Heart left ventricle (tissue), 16 donors: Measurements from ENCODE around the gene RHOT2. TPM values are rescaled to one million over a fixed set of nuclear protein-coding genes. Genes with fewer than 3 reads are reported as not detected.
A peak's percentile ranks its signal among the peaks of the same experiment; 100 is the strongest.

Experiments
- ATAC-seq, 4 donors: fragments of 200-7000 bp; cut with Tn5 transposase; one replicate each; pipeline ENCODE4 v1.9.1; 2020 to 2022; ENCODE audit warnings: moderate library complexity in 4 of 4, mild to moderate bottlenecking in 3 of 4, moderate number of reproducible peaks in 1 of 4
- DNase-seq, 5 donors: peaks; one replicate each; pipeline ENCODE4 v3.0.0-alpha.2; 2020
- H3K27ac ChIP-seq, 12 donors: fragments of 200-600 bp; sonication (generic) in 4 of 12; one replicate each; pipeline versions ENCODE4 v1.5.0 to v1.8.0; 2016 to 2022; ENCODE audit warnings: mild to moderate bottlenecking in 2 of 12
- H3K27me3 ChIP-seq, 9 donors: fragments of 200-600 bp; sonication (generic) in 2 of 9; one replicate each; pipeline versions ENCODE4 v1.5.1 to v1.8.0; 2016 to 2022; ENCODE audit warnings: mild to moderate bottlenecking in 3 of 9
- H3K36me3 ChIP-seq, 9 donors: fragments of 200-600 bp; sonication (generic) in 2 of 9; one replicate each; pipeline versions ENCODE4 v1.5.0 to v1.8.0; 2018 to 2022; ENCODE audit warnings: mild to moderate bottlenecking in 2 of 9
- H3K4me1 ChIP-seq, 12 donors: fragments of 200-600 bp; sonication (generic) in 4 of 12; one replicate each; pipeline versions ENCODE4 v1.5.0 to v1.8.0; 2016 to 2022; ENCODE audit warnings: mild to moderate bottlenecking in 3 of 12
- H3K4me3 ChIP-seq, 12 donors: fragments of 200-600 bp; sonication (generic) in 4 of 12; one replicate each; pipeline versions ENCODE4 v1.5.0 to v1.8.0; 2017 to 2022; ENCODE audit warnings: mild to moderate bottlenecking in 9 of 12, moderate library complexity in 4 of 12
- H3K9me3 ChIP-seq, 12 donors: fragments of 200-600 bp; sonication (generic) in 4 of 12; one replicate each; pipeline versions ENCODE4 v1.5.0 to v1.8.0; 2016 to 2022; ENCODE audit warnings: mild to moderate bottlenecking in 1 of 12
- CTCF ChIP-seq, 12 donors: fragments of 200-600 bp; sonication (generic) in 4 of 12; IDR thresholded peaks; one replicate each; pipeline versions ENCODE4 v1.5.0 to v1.8.0; 2018 to 2022; ENCODE audit warnings: antibody characterized with exemption in 12 of 12, mild to moderate bottlenecking in 5 of 12
- POLR2A ChIP-seq, 2 donors: fragments of 450-650 bp; IDR thresholded peaks; one replicate each; pipeline ENCODE4 v1.6.1; 2017; ENCODE audit warnings: antibody characterized with exemption in 2 of 2, mild to moderate bottlenecking in 2 of 2, moderate library complexity in 2 of 2
- WGBS, 4 donors: extraction: QIAGEN DNeasy Blood & Tissue Kit in 2 of 4; methylation state at CpG; one replicate each; pipeline versions ENCODE4 v1.1.5 to v1.1.7; 2013 to 2018; 5-methylcytosine and 5-hydroxymethylcytosine counted together
- intact Hi-C, 10 donors: fragments of 100-400 bp; cut with DNase I; formaldehyde crosslinking; loops; one replicate each; pipeline versions ENCODE4 v1.11.1 to v1.14.2; 2022
- polyA plus RNA-seq, 2 donors: library from polyadenylated mRNA; stranded (reverse); fragments of 200-250 nt; gene quantifications; one replicate each; pipeline ENCODE4 v1.2.3, GENCODE V29; 2013
- total RNA-seq, 9 donors: library from RNA; depleted of rRNA in 2 of 9; stranded (reverse); fragments of >200 nt in 2 of 9; fragmentation: NEBNext Ultra II Directional in 3 of 9; extraction: Animal tissue kit (Norgen Biotek cat#: 25700) in 3 of 9; gene quantifications; one replicate each; pipeline versions ENCODE4 v1.1.0 to v1.2.4, GENCODE V29; 2016 to 2023
- donor health status: ischemic (EF 13 %, LVEDD 7.1; RV severe dilation, severe dysfunction).
- donor health status: healthy with polysubstance abuse.
- donor health status: DM: no; HTN: yes; CAD: no.
- donor health status: DM: no; HTN: no; CAD: no.
- donor health status: ischemic (EF 25% LVEDD 6.9; RV normal size, moderate dysfunction).
- donor health status: ischemic (EF 25% LVEDD 5.7; RV mildly dilated, moderate dysfunction).
- donor health status: healthy.
- donor health status: DM: yes; HTN: yes; CAD: no.
- donor health status: ischemic (EF 35%, LVEDD 5.7; RV mildly dilated, moderate dysfunction).
- donor health status: nonischemic (EF 11% LVEDD 7.7; RV severe dilation, severe dysfunction).
- donor health status: DM: yes; HTN: yes; CAD: no.
- donor health status: PGD.
- donor health status: ischemic (EF 29% LVEDD 5.4; RV normal size, mild dysfunction).
- donor health status: nonischemic (EF 23%, LVEDD 6.1; RV moderate dilation, normal function).

Gene RHOT2
- total and polyA plus RNA-seq, 11 donors, result 33.7 to 143 (median 83.5) TPM

GRCh38 chr16:721765-722540 lies 54.0 kb downstream of the RHOT2 start:
- Histone ChIP-seq H3K36me3 (peaks cover 0 to 6% (median 0%) of the 10 kb centered on the region in 9 donors), H3K4me3 (peak overlapping the region; percentile 58 to 92 (median 80)), H3K9me3 (no peaks in the 10 kb centered on the region), H3K27ac (peak overlapping the region; percentile 62 to 98 (median 94)), H3K4me1 (peaks cover 4 to 47% (median 29%) of the 10 kb centered on the region in 12 donors), H3K27me3 (peaks cover 0 to 9% (median 0%) of the 10 kb centered on the region in 9 donors)
- ATAC-seq, result no peak
- 82 to 89% (median 85%) methylated on average over 26 to 51 of the region's 51 CpGs for WGBS, 4 donors
- TF ChIP-seq POLR2A (IDR thresholded peaks at IDR 0.05) (no peak), CTCF (IDR thresholded peaks at IDR 0.05) (no peak)
- intact Hi-C loops, result no loop called here
- no peak for DNase-seq

GRCh38 chr16:722835-723633 lies 55.1 kb downstream of the RHOT2 start:
- Histone ChIP-seq H3K27me3 (peaks cover 0 to 18% (median 0%) of the 10 kb centered on the region in 9 donors), H3K36me3 (peaks cover 0 to 6% (median 0%) of the 10 kb centered on the region in 9 donors), H3K4me1 (peaks cover 8 to 52% (median 39%) of the 10 kb centered on the region in 12 donors), H3K4me3 (no peak overlapping the region), H3K9me3 (no peaks in the 10 kb centered on the region), H3K27ac (no peak overlapping the region)
- whole genome bisulfite sequencing, 4 donors, result 87 to 89% (median 88%) methylated on average over 16 to 24 of the region's 24 CpGs
- no peak for TF ChIP-seq CTCF (IDR thresholded peaks at IDR 0.05)
- TF ChIP-seq POLR2A (IDR thresholded peaks at IDR 0.05), result no peak
- intact Hi-C loops, result no loop called here
- no peak for DNase-seq
- ATAC-seq, result no peak

GRCh38 chr16:723695-724094 lies 55.8 kb downstream of the RHOT2 start:
- H3K27me3 ChIP-seq, result peaks cover 0 to 24% (median 0%) of the 10 kb centered on the region in 9 donors
- peaks cover 0 to 6% (median 0%) of the 10 kb centered on the region in 9 donors for H3K36me3 ChIP-seq
- H3K27ac ChIP-seq, result no peak overlapping the region
- WGBS, 4 donors, result 70 to 90% (median 81%) methylated on average over 2 to 9 of the region's 9 CpGs
- no peak overlapping the region for H3K4me3 ChIP-seq
- no peaks in the 10 kb centered on the region for H3K9me3 ChIP-seq
- DNase-seq, result no peak
- intact Hi-C loops, result no loop called here
- H3K4me1 ChIP-seq, result peaks cover 12 to 59% (median 45%) of the 10 kb centered on the region in 12 donors
- no peak for TF ChIP-seq POLR2A (IDR thresholded peaks at IDR 0.05)
- TF ChIP-seq CTCF (IDR thresholded peaks at IDR 0.05), result no peak
- no peak for ATAC-seq

Other genes starting within 250 kb of the RHOT2 start
- gene RAB11FIP3, start 242.5 kb upstream of the RHOT2 start, total RNA-seq, result 10 to 100 TPM; 19.9 to 39.9 (median 31.9) TPM
- gene RAB11FIP3, start 242.5 kb upstream of the RHOT2 start, polyA plus RNA-seq, result 10 to 100 TPM; 19.3 to 35.2 TPM
- gene CAPN15, start 140.4 kb upstream of the RHOT2 start, total RNA-seq, result 10 to 100 TPM; 12.0 to 35.5 (median 20.0) TPM
- 10 to 100 TPM; 20.8 to 26.0 TPM for gene CAPN15, start 140.4 kb upstream of the RHOT2 start, polyA plus RNA-seq
- gene PRR35, start 107.7 kb upstream of the RHOT2 start, total RNA-seq, result not detected
- gene PRR35, start 107.7 kb upstream of the RHOT2 start, polyA plus RNA-seq, result not detected
- gene NHLRC4, start 101.1 kb upstream of the RHOT2 start, total RNA-seq, result under 1 TPM in 8 of 9 donors, not detected in 1; 0.23 to 0.86 (median 0.56) TPM
- gene NHLRC4, start 101.1 kb upstream of the RHOT2 start, polyA plus RNA-seq, result under 1 TPM; 0.46 to 0.50 TPM
- 10 to 100 TPM; 16.4 to 39.5 (median 22.0) TPM for gene PIGQ, start 98.2 kb upstream of the RHOT2 start, total RNA-seq
- gene PIGQ, start 98.2 kb upstream of the RHOT2 start, polyA plus RNA-seq, result 10 to 100 TPM; 21.8 to 35.8 TPM
- 10 to 100 TPM; 10.2 to 17.8 (median 12.6) TPM for gene RAB40C, start 78.1 kb upstream of the RHOT2 start, total RNA-seq
- gene RAB40C, start 78.1 kb upstream of the RHOT2 start, polyA plus RNA-seq, result 10 to 100 TPM; 15.2 to 22.0 TPM
- gene WFIKKN1, start 37.1 kb upstream of the RHOT2 start, total RNA-seq, result 1 to 10 TPM in 1 of 9 donors, under 1 TPM in 8; 0.15 to 1.1 (median 0.25) TPM
- under 1 TPM; 0.30 to 0.51 TPM for gene WFIKKN1, start 37.1 kb upstream of the RHOT2 start, polyA plus RNA-seq
- gene METTL26, start 31.8 kb upstream of the RHOT2 start, total RNA-seq, result 100 to 1,000 TPM in 2 of 9 donors, 10 to 100 TPM in 7; 39.6 to 187 (median 44.7) TPM
- 100 to 1,000 TPM; 101 to 165 TPM for gene METTL26, start 31.8 kb upstream of the RHOT2 start, polyA plus RNA-seq
- 100 to 1,000 TPM in 4 of 9 donors, 10 to 100 TPM in 5; 52.3 to 219 (median 89.5) TPM for gene MCRIP2, start 26.3 kb upstream of the RHOT2 start, total RNA-seq
- gene MCRIP2, start 26.3 kb upstream of the RHOT2 start, polyA plus RNA-seq, result 100 to 1,000 TPM in 1 of 2 donors, 10 to 100 TPM in 1; 97.0 to 321 TPM
- gene WDR90, start 18.8 kb upstream of the RHOT2 start, total RNA-seq, result 10 to 100 TPM in 2 of 9 donors, 1 to 10 TPM in 7; 3.7 to 17.4 (median 8.6) TPM
- 10 to 100 TPM in 1 of 2 donors, 1 to 10 TPM in 1; 5.1 to 10.9 TPM for gene WDR90, start 18.8 kb upstream of the RHOT2 start, polyA plus RNA-seq
- gene RHBDL1, start 7.5 kb downstream of the RHOT2 start, total RNA-seq, result 1 to 10 TPM in 7 of 9 donors, under 1 TPM in 2; 0.72 to 2.7 (median 1.8) TPM
- 1 to 10 TPM in 1 of 2 donors, under 1 TPM in 1; 0.19 to 3.6 TPM for gene RHBDL1, start 7.5 kb downstream of the RHOT2 start, polyA plus RNA-seq
- gene STUB1, start 12.3 kb downstream of the RHOT2 start, total RNA-seq, result 100 to 1,000 TPM in 8 of 9 donors, 10 to 100 TPM in 1; 93.7 to 198 (median 116) TPM
- gene STUB1, start 12.3 kb downstream of the RHOT2 start, polyA plus RNA-seq, result 100 to 1,000 TPM; 107 to 159 TPM
- 100 to 1,000 TPM in 1 of 9 donors, 10 to 100 TPM in 8; 37.5 to 103 (median 44.1) TPM for gene JMJD8, start 16.2 kb downstream of the RHOT2 start, total RNA-seq
- gene JMJD8, start 16.2 kb downstream of the RHOT2 start, polyA plus RNA-seq, result 10 to 100 TPM; 36.2 to 66.6 TPM
- gene WDR24, start 22.3 kb downstream of the RHOT2 start, total RNA-seq, result 10 to 100 TPM in 4 of 9 donors, 1 to 10 TPM in 5; 7.0 to 16.6 (median 9.2) TPM
- 10 to 100 TPM in 1 of 2 donors, 1 to 10 TPM in 1; 5.6 to 10.5 TPM for gene WDR24, start 22.3 kb downstream of the RHOT2 start, polyA plus RNA-seq
- gene FBXL16, start 37.7 kb downstream of the RHOT2 start, total RNA-seq, result under 1 TPM in 3 of 9 donors, not detected in 6; 0.59 to 1.00 (median 0.60) TPM
- under 1 TPM; 0.03 to 0.11 TPM for gene FBXL16, start 37.7 kb downstream of the RHOT2 start, polyA plus RNA-seq
- 10 to 100 TPM; 50.5 to 79.4 (median 60.7) TPM for gene METRN, start 47.0 kb downstream of the RHOT2 start, total RNA-seq
- gene METRN, start 47.0 kb downstream of the RHOT2 start, polyA plus RNA-seq, result 10 to 100 TPM; 31.2 to 69.0 TPM
- 10 to 100 TPM; 30.2 to 48.6 (median 36.0) TPM for gene ANTKMT, start 53.0 kb downstream of the RHOT2 start, total RNA-seq
- 10 to 100 TPM; 22.9 to 42.4 TPM for gene ANTKMT, start 53.0 kb downstream of the RHOT2 start, polyA plus RNA-seq
- 1 to 10 TPM in 1 of 9 donors, under 1 TPM in 5, not detected in 3; 0.35 to 1.3 (median 0.54) TPM for gene CCDC78, start 58.3 kb downstream of the RHOT2 start, total RNA-seq
- gene CCDC78, start 58.3 kb downstream of the RHOT2 start, polyA plus RNA-seq, result 1 to 10 TPM in 1 of 2 donors, under 1 TPM in 1; 0.60 to 1.3 TPM
- 10 to 100 TPM in 7 of 9 donors, 1 to 10 TPM in 2; 5.0 to 16.4 (median 11.9) TPM for gene HAGHL, start 59.0 kb downstream of the RHOT2 start, total RNA-seq
- gene HAGHL, start 59.0 kb downstream of the RHOT2 start, polyA plus RNA-seq, result 10 to 100 TPM; 11.3 to 44.2 TPM
- gene CIAO3, start 72.9 kb downstream of the RHOT2 start, total RNA-seq, result 10 to 100 TPM; 21.4 to 33.1 (median 26.8) TPM
- gene CIAO3, start 72.9 kb downstream of the RHOT2 start, polyA plus RNA-seq, result 10 to 100 TPM; 36.0 to 41.5 TPM
- 10 to 100 TPM in 1 of 9 donors, under 1 TPM in 2, not detected in 6; 0.48 to 82.2 (median 0.50) TPM for gene MSLN, start 92.6 kb downstream of the RHOT2 start, total RNA-seq
- not detected for gene MSLN, start 92.6 kb downstream of the RHOT2 start, polyA plus RNA-seq
- gene RPUSD1, start 120.2 kb downstream of the RHOT2 start, total RNA-seq, result 10 to 100 TPM in 4 of 9 donors, 1 to 10 TPM in 5; 7.1 to 19.4 (median 9.9) TPM
- 10 to 100 TPM; 12.5 to 25.7 TPM for gene RPUSD1, start 120.2 kb downstream of the RHOT2 start, polyA plus RNA-seq
- gene CHTF18, start 120.5 kb downstream of the RHOT2 start, total RNA-seq, result 10 to 100 TPM in 2 of 9 donors, 1 to 10 TPM in 6, under 1 TPM in 1; 0.83 to 15.0 (median 4.0) TPM
- 1 to 10 TPM; 2.6 to 3.9 TPM for gene CHTF18, start 120.5 kb downstream of the RHOT2 start, polyA plus RNA-seq
- not detected for gene GNG13, start 132.6 kb downstream of the RHOT2 start, total RNA-seq
- gene GNG13, start 132.6 kb downstream of the RHOT2 start, polyA plus RNA-seq, result not detected